ENCODE data around the gene KERA.

KERA gene

DNA sequence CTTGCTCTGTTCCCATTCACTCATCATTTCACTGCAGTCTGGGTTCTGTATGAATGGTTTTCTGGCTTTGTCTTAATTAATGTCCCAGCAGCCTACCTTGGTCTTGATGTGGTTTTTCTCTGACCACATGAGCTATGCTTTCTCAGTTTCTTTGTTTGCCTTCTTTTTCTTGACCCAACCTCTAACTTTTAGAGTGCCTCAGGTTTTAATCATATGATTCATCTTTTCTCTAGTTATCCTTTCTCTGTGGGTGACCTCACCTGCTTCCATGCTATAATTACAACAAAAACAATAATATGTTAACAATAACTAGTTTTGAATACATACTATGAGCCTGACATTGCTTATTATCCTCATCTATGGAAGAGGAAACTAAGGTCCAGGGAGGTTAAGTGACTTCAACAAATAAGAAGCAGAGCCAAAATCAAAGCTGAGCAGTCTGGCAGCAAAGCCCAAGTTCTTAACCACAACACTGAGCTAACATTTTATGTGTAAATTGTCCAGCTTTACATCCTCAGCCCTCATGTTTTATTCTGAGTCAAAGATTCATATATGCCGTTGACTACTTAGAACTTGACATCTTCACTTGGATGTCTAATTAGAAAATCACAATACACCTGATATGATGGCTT is 48.4 kb downstream of the KERA start:
- no peaks in the 10 kb centered on the region for H3K79me2 ChIP-seq (ENCODE audit: insufficient read depth, low read depth)
- H3K4me3 ChIP-seq (IDR thresholded peaks at IDR 0.05; ENCODE audit: insufficient read depth, low read depth, low read length): no peak overlapping the region
- H3K36me3 ChIP-seq (ENCODE audit: insufficient read depth): no peaks in the 10 kb centered on the region
- no peak overlapping the region for H3K9ac ChIP-seq
- TF ChIP-seq, protein P1, sequence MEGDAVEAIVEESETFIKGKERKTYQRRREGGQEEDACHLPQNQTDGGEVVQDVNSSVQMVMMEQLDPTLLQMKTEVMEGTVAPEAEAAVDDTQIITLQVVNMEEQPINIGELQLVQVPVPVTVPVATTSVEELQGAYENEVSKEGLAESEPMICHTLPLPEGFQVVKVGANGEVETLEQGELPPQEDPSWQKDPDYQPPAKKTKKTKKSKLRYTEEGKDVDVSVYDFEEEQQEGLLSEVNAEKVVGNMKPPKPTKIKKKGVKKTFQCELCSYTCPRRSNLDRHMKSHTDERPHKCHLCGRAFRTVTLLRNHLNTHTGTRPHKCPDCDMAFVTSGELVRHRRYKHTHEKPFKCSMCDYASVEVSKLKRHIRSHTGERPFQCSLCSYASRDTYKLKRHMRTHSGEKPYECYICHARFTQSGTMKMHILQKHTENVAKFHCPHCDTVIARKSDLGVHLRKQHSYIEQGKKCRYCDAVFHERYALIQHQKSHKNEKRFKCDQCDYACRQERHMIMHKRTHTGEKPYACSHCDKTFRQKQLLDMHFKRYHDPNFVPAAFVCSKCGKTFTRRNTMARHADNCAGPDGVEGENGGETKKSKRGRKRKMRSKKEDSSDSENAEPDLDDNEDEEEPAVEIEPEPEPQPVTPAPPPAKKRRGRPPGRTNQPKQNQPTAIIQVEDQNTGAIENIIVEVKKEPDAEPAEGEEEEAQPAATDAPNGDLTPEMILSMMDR (conservative IDR thresholded peaks at IDR 0.05; ENCODE audit: low read depth, low read length): no peak
- peaks cover 35% of the 10 kb centered on the region for H3K27me3 ChIP-seq (ENCODE audit: insufficient read depth, low read depth)
- H2AFZ ChIP-seq (ENCODE audit: low read depth): no peak overlapping the region
- no peaks in the 10 kb centered on the region for H4K20me1 ChIP-seq (ENCODE audit: insufficient read depth)
- H3K4me1 ChIP-seq (ENCODE audit: low read depth, poor library complexity, severe bottlenecking): peaks cover 43% of the 10 kb centered on the region
- peak overlapping the region; percentile 42 for H3K4me2 ChIP-seq
- no peak overlapping the region for H3K27ac ChIP-seq

DNA sequence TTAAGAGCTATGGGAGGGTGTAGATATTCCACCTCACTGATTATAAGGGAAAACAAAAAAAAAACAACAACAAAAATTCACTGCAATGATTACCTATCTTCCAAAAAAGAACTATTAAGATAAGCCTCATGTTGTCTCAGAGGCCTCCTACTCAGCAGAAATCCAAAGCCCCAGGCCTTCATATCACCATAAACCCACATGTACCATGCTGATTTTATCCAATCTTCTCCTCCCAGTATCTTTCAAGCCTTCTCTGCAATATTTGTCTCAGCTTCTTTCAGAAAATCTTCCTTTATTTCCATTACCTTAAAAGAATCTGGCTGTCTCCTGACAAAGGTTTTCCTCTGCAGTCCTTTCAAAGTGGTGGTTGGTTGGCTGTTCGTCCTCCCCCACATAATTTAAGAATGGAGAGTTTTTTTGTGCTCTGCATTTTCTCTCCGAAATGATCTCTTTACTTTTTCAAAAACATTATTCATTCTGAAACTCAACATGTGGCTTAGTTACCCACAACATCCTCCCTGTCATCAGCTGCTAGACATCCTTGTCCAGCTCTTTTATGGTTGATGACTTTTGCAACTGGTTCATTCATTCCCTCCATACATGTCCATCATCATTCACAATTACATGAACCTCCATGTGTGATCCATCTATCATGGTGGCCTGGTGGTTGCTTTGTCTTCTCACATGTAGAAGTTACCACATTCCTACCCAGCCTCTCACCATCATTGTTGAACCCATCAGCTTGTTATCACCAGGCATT is 50.1 kb downstream of the KERA start:
- Histone ChIP-seq H3K27ac (no peak overlapping the region), H3K79me2 (ENCODE audit: insufficient read depth, low read depth) (no peaks in the 10 kb centered on the region), H3K27me3 (ENCODE audit: insufficient read depth, low read depth) (peaks cover 35% of the 10 kb centered on the region), H2AFZ (ENCODE audit: low read depth) (no peak overlapping the region), H3K4me1 (ENCODE audit: low read depth, poor library complexity, severe bottlenecking) (peaks cover 43% of the 10 kb centered on the region), H3K4me3 (IDR thresholded peaks at IDR 0.05; ENCODE audit: insufficient read depth, low read depth, low read length) (no peak overlapping the region), H3K4me2 (peak overlapping the region; percentile 42; the same call in 1 of the 2 replicates), H3K9ac (no peak overlapping the region), H4K20me1 (ENCODE audit: insufficient read depth) (no peaks in the 10 kb centered on the region), H3K36me3 (ENCODE audit: insufficient read depth) (no peaks in the 10 kb centered on the region)
- TF ChIP-seq, protein P1 (conservative IDR thresholded peaks at IDR 0.05; ENCODE audit: low read depth, low read length): no peak

GRCh38 chr12:91004872-91005271 is 53.0 kb downstream of the KERA start, which contains the start of gene EPYC:
Gene EPYC, minus strand, starts transcription at chr12:91004972. Its CDS starts 2,407 bp downstream, at chr12:91002565.
- Histone ChIP-seq H3K4me1 (ENCODE audit: low read depth, poor library complexity, severe bottlenecking) (peaks cover 36% of the 10 kb centered on the region), H3K9ac (no peak within 1 kb of the TSS), H4K20me1 (ENCODE audit: insufficient read depth) (no peaks in the 10 kb centered on the region), H3K27ac (no peak within 1 kb of the TSS), H3K27me3 (ENCODE audit: insufficient read depth, low read depth) (peaks cover 23% of the 10 kb centered on the region), H3K4me3 (IDR thresholded peaks at IDR 0.05; ENCODE audit: insufficient read depth, low read depth, low read length) (no peak within 1 kb of the TSS), H3K4me2 (no peak within 1 kb of the TSS), H3K36me3 (ENCODE audit: insufficient read depth) (no peaks in the 10 kb centered on the region), H3K79me2 (ENCODE audit: insufficient read depth, low read depth) (no peaks in the 10 kb centered on the region), H2AFZ (ENCODE audit: low read depth) (no peak within 1 kb of the TSS)
- TF ChIP-seq, protein P1 (conservative IDR thresholded peaks at IDR 0.05; ENCODE audit: low read depth, low read length): no peak

GRCh38 chr12:91003737-91004136 is 54.1 kb downstream of the KERA start:
- peaks cover 23% of the 10 kb centered on the region for H3K27me3 ChIP-seq (ENCODE audit: insufficient read depth, low read depth)
- no peaks in the 10 kb centered on the region for H3K79me2 ChIP-seq (ENCODE audit: insufficient read depth, low read depth)
- H2AFZ ChIP-seq (ENCODE audit: low read depth): no peak overlapping the region
- H3K4me1 ChIP-seq (ENCODE audit: low read depth, poor library complexity, severe bottlenecking): peaks cover 27% of the 10 kb centered on the region
- H3K9ac ChIP-seq: no peak overlapping the region
- no peak overlapping the region for H3K4me2 ChIP-seq
- no peak overlapping the region for H3K4me3 ChIP-seq (IDR thresholded peaks at IDR 0.05; ENCODE audit: insufficient read depth, low read depth, low read length)
- no peak overlapping the region for H3K27ac ChIP-seq
- TF ChIP-seq, protein P1 (conservative IDR thresholded peaks at IDR 0.05; ENCODE audit: low read depth, low read length): no peak
- no peaks in the 10 kb centered on the region for H3K36me3 ChIP-seq (ENCODE audit: insufficient read depth)
- H4K20me1 ChIP-seq (ENCODE audit: insufficient read depth): no peaks in the 10 kb centered on the region

All from KMS-11 (cell line).